Measurements from ENCODE around the gene LONP1.
A peak's percentile ranks its signal among the peaks of the same experiment; 100 is the strongest.

Gene LONP1

DNA sequence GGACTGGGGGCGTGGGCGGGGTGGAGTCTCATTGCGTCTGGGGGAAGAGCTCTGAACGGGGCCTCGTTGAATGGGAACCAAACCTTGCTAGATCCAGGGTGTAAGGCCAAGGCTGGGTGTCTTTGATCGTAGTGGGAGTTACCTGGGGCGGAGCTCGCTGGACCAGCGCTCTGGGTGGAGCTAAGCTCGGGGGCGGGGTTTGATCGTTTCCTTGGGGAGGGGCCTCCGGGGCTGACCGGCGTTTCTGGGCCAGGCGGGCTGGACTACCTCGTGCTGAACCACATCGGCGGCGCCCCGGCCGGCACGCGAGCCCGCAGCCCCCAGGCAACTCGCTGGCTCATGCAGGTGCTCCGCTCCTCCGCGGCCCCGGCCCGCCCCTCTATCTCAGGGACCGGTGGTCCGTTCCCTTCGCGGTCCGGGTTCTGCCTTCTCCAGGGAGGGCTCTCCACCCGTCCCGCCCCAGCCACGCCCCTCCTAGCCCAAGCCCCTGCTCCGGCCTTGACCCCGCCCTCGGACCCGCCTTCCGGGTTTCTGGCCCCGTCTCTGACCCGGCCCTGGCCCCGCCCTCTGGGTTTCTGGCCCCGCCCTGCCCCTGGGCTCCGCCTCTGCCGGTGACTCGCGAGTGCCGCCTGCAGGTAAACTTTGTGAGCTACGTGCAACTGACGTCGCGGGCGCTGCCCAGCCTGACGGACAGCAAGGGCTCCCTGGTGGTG lies 33.1 kb downstream of the LONP1 start:
- H3K4me3 ChIP-seq (ENCODE audit: low read depth, low read length) = peak overlapping the region; percentile 34
- TF ChIP-seq, protein P1, sequence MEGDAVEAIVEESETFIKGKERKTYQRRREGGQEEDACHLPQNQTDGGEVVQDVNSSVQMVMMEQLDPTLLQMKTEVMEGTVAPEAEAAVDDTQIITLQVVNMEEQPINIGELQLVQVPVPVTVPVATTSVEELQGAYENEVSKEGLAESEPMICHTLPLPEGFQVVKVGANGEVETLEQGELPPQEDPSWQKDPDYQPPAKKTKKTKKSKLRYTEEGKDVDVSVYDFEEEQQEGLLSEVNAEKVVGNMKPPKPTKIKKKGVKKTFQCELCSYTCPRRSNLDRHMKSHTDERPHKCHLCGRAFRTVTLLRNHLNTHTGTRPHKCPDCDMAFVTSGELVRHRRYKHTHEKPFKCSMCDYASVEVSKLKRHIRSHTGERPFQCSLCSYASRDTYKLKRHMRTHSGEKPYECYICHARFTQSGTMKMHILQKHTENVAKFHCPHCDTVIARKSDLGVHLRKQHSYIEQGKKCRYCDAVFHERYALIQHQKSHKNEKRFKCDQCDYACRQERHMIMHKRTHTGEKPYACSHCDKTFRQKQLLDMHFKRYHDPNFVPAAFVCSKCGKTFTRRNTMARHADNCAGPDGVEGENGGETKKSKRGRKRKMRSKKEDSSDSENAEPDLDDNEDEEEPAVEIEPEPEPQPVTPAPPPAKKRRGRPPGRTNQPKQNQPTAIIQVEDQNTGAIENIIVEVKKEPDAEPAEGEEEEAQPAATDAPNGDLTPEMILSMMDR (IDR thresholded peaks at IDR 0.05; ENCODE audit: low read depth, low read length) = peak; percentile 57
- TF ChIP-seq, protein P2, sequence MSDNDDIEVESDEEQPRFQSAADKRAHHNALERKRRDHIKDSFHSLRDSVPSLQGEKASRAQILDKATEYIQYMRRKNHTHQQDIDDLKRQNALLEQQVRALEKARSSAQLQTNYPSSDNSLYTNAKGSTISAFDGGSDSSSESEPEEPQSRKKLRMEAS (IDR thresholded peaks at IDR 0.05; ENCODE audit: low read depth, low read length) = peak; percentile 57; the same call in 1 of the 2 replicates
- TF ChIP-seq POLR2A (IDR thresholded peaks at IDR 0.05; ENCODE audit: extremely low read depth, insufficient read length) = no peak
- DNase-seq (ENCODE audit: low read depth) = peak; percentile 89

GRCh38 chr19:5686326-5686646 lies 33.7 kb downstream of the LONP1 start:
- TF ChIP-seq MYC (IDR thresholded peaks at IDR 0.05; ENCODE audit: low read depth, low read length) (no peak), POLR2A (IDR thresholded peaks at IDR 0.05; ENCODE audit: extremely low read depth, insufficient read length) (no peak)
- TF ChIP-seq, protein P2 (IDR thresholded peaks at IDR 0.05; ENCODE audit: low read depth, low read length) = no peak
- TF ChIP-seq, protein P1 (IDR thresholded peaks at IDR 0.05; ENCODE audit: low read depth, low read length) = no peak
- no peak for DNase-seq (ENCODE audit: low read depth)
- no peak overlapping the region for H3K4me3 ChIP-seq (ENCODE audit: low read depth, low read length)

GRCh38 chr19:5684694-5685430 lies 35.1 kb downstream of the LONP1 start:
- H3K4me3 ChIP-seq (ENCODE audit: low read depth, low read length) = no peak overlapping the region
- no peak for DNase-seq (ENCODE audit: low read depth)
- TF ChIP-seq, protein P1 (IDR thresholded peaks at IDR 0.05; ENCODE audit: low read depth, low read length) = no peak
- TF ChIP-seq, protein P2 (IDR thresholded peaks at IDR 0.05; ENCODE audit: low read depth, low read length) = no peak
- TF ChIP-seq MYC (IDR thresholded peaks at IDR 0.05; ENCODE audit: low read depth, low read length) (no peak), POLR2A (IDR thresholded peaks at IDR 0.05; ENCODE audit: extremely low read depth, insufficient read length) (no peak)

- no peak overlapping the region for H3K4me3 ChIP-seq (ENCODE audit: low read depth, low read length)
- DNase-seq (ENCODE audit: low read depth) = no peak
- TF ChIP-seq, protein P2 (IDR thresholded peaks at IDR 0.05; ENCODE audit: low read depth, low read length) = no peak
- TF ChIP-seq MYC (IDR thresholded peaks at IDR 0.05; ENCODE audit: low read depth, low read length) (no peak), POLR2A (IDR thresholded peaks at IDR 0.05; ENCODE audit: extremely low read depth, insufficient read length) (no peak)
- TF ChIP-seq, protein P1 (IDR thresholded peaks at IDR 0.05; ENCODE audit: low read depth, low read length) = no peak
These were observed 36.6 kb downstream of the LONP1 start for GRCh38 chr19:5683177-5683886.

GRCh38 chr19:5682107-5682482 lies 37.9 kb downstream of the LONP1 start:
- TF ChIP-seq MYC (IDR thresholded peaks at IDR 0.05; ENCODE audit: low read depth, low read length) (no peak), POLR2A (IDR thresholded peaks at IDR 0.05; ENCODE audit: extremely low read depth, insufficient read length) (no peak)
- TF ChIP-seq, protein P2 (IDR thresholded peaks at IDR 0.05; ENCODE audit: low read depth, low read length) = no peak
- TF ChIP-seq, protein P1 (IDR thresholded peaks at IDR 0.05; ENCODE audit: low read depth, low read length) = no peak
- no peak overlapping the region for H3K4me3 ChIP-seq (ENCODE audit: low read depth, low read length)
- DNase-seq (ENCODE audit: low read depth) = no peak

All from NB4 (cell line).